ENCODE results near the gene SHC2. TPM values are rescaled to one million over a fixed set of nuclear protein-coding genes. Genes with fewer than 3 reads are reported as not detected.

The SHC2 gene
- total and polyA plus RNA-seq, 2 donors (not counting 3 experiments of a cell fraction or from before 2014, with no cell fraction given), result 7.5 to 11.8 TPM

DNA sequence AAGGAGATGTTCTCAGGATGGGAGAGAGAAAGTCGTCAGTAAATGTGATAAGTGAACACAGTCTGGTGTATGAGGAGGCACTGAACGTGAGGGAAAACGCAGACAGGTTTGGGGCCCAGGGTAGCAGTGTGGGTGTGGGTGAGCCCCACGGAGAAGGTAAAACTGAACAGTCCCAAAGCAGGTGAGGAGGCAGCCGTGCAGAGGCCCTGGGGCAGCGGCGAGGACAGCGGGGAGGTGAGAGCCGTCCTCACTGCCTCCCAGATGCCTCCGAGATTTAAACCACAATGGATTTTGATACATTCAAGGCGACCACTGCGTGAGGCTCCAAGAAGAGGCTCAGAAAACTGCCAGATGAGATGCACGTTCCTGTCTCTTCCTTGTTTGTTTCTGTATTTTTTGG lies 14.5 kb upstream of the SHC2 start:
- Histone ChIP-seq H3K27ac (ENCODE audit: insufficient read depth, low read depth, low read length) (no peak overlapping the region), H3K9me3 (replicated peaks; ENCODE audit: control insufficient read depth, insufficient read depth, low read length) (peaks cover 1% of the 10 kb centered on the region), H3K9me1 (replicated peaks; ENCODE audit: control insufficient read depth, extremely low read depth, insufficient read depth, low read length) (no peaks in the 10 kb centered on the region), H3K9ac (replicated peaks; ENCODE audit: extremely low read depth, insufficient read depth, low read length) (no peak overlapping the region), H3K79me2 (ENCODE audit: control insufficient read depth, insufficient read depth, low read length) (no peaks in the 10 kb centered on the region), H3K4me1 (ENCODE audit: control insufficient read depth, extremely low read depth, insufficient read depth, low read length) (no peaks in the 10 kb centered on the region), H3K4me2 (ENCODE audit: insufficient read depth, low read length) (no peak overlapping the region), H3K4me3 (replicated peaks in 1 of 3; ENCODE audit: insufficient read depth in 1 of 3, low read depth in 1 of 3, low read length in 3 of 3) (no peak overlapping the region), H2AFZ (ENCODE audit: low read depth, low read length) (no peak overlapping the region), H3K27me3 (ENCODE audit: control insufficient read depth in 2 of 2, insufficient read depth in 2 of 2, low read length in 2 of 2) (no peaks in the 10 kb centered on the region), H4K20me1 (replicated peaks; ENCODE audit: control insufficient read depth, extremely low read depth, insufficient read depth, low read length) (no peaks in the 10 kb centered on the region), H3K36me3 (ENCODE audit: control insufficient read depth in 2 of 2, extremely low read depth in 1 of 2, insufficient read depth in 2 of 2, low read length in 2 of 2) (no peaks in the 10 kb centered on the region)
- BruUV-seq (replicated peaks), result no TSS peak
- ChIA-PET POLR2A (no interaction called here), CTCF (no interaction called here)
- FAIRE-seq, result no peak
- TF ChIP-seq JUN (IDR thresholded peaks at IDR 0.05; ENCODE audit: borderline replicate concordance, insufficient read depth, insufficient read length, low read depth), result no peak
- DNase-seq (ENCODE audit: low read depth, low spot score), result no peak
- intact Hi-C loops (cut with micrococcal nuclease) (no loop called here), dilution Hi-C loops (cut with MboI; ENCODE audit: extremely low pct_ligation_motif_present, low sequenced_read_pairs) (no loop called here)

DNA sequence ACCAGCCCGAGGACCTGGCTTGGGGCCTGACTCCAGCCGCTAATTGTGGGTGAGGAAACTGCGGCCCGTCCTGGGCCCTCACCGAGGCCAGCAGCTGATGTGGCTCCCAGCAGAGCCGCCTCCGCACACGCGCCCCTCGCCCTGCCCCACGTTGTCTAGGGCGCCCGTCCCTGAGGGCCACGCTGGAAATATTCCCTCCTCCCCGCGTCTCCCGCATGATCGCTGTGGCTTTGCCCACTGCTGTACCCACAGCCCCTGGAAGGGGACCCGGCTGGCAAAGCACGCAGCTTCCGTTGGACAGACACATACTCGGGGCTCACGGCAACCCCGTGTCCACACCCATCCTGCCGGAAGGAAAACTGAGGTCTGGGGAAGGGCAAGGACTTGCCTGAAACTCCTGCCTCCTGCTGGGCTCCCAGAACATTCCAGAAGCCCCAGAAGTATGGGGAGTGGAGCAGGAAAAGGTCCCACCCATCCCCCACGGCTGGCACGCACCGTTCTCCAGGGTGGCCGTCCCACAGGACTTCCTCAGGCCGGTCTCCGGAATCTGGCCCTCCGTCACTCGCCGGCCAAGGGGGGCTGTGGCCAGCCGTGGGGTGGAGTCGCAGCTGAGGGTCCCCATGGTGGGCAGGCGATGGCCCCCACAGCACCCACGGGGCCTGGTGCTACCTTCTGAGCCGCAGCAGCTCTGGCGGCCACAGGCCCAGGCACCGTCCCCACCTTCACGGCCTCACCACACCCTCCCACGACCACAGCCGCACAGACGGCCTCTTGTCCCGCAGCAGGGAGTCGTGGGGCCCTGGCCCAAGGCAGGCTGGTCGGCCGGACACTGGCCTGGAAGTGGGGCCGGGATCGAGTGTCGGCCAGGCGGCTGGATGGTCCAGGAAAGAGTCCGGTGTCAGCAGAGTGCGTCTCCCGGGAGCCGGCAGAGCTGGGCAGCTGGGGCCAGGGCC lies 13.6 kb upstream of the SHC2 start:
- DNase-seq (ENCODE audit: low read depth, low spot score), result no peak

More for the DNA sequence above, 13.6 kb upstream of the SHC2 start:
- Histone ChIP-seq H3K27ac (ENCODE audit: insufficient read depth, low read depth, low read length) (no peak overlapping the region), H3K36me3 (ENCODE audit: control insufficient read depth in 2 of 2, extremely low read depth in 1 of 2, insufficient read depth in 2 of 2, low read length in 2 of 2) (no peaks in the 10 kb centered on the region), H3K4me1 (ENCODE audit: control insufficient read depth, extremely low read depth, insufficient read depth, low read length) (no peaks in the 10 kb centered on the region), H3K9ac (replicated peaks; ENCODE audit: extremely low read depth, insufficient read depth, low read length) (no peak overlapping the region), H3K9me1 (replicated peaks; ENCODE audit: control insufficient read depth, extremely low read depth, insufficient read depth, low read length) (no peaks in the 10 kb centered on the region), H3K9me3 (replicated peaks; ENCODE audit: control insufficient read depth, insufficient read depth, low read length) (no peaks in the 10 kb centered on the region), H2AFZ (ENCODE audit: low read depth, low read length) (no peak overlapping the region), H3K4me2 (ENCODE audit: insufficient read depth, low read length) (no peak overlapping the region), H4K20me1 (replicated peaks; ENCODE audit: control insufficient read depth, extremely low read depth, insufficient read depth, low read length) (no peaks in the 10 kb centered on the region), H3K4me3 (replicated peaks in 1 of 3; ENCODE audit: insufficient read depth in 1 of 3, low read depth in 1 of 3, low read length in 3 of 3) (no peak overlapping the region), H3K27me3 (ENCODE audit: control insufficient read depth in 2 of 2, insufficient read depth in 2 of 2, low read length in 2 of 2) (no peaks in the 10 kb centered on the region), H3K79me2 (ENCODE audit: control insufficient read depth, insufficient read depth, low read length) (no peaks in the 10 kb centered on the region)
- dilution Hi-C loops (cut with MboI; ENCODE audit: extremely low pct_ligation_motif_present, low sequenced_read_pairs) (no loop called here), intact Hi-C loops (cut with micrococcal nuclease) (no loop called here)
- CTCF ChIA-PET, result interaction anchor here (1.0 kb wide), 1 partner anchor 36 kb away, joined by 3 read pairs; no protein-coding TSS in a partner anchor
- BruUV-seq (replicated peaks), result no TSS peak
- POLR2A ChIA-PET, result no interaction called here
- TF ChIP-seq, protein P1, sequence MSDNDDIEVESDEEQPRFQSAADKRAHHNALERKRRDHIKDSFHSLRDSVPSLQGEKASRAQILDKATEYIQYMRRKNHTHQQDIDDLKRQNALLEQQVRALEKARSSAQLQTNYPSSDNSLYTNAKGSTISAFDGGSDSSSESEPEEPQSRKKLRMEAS (IDR thresholded peaks at IDR 0.05; ENCODE audit: insufficient read depth, insufficient read length), result no peak
- TF ChIP-seq, protein P2, sequence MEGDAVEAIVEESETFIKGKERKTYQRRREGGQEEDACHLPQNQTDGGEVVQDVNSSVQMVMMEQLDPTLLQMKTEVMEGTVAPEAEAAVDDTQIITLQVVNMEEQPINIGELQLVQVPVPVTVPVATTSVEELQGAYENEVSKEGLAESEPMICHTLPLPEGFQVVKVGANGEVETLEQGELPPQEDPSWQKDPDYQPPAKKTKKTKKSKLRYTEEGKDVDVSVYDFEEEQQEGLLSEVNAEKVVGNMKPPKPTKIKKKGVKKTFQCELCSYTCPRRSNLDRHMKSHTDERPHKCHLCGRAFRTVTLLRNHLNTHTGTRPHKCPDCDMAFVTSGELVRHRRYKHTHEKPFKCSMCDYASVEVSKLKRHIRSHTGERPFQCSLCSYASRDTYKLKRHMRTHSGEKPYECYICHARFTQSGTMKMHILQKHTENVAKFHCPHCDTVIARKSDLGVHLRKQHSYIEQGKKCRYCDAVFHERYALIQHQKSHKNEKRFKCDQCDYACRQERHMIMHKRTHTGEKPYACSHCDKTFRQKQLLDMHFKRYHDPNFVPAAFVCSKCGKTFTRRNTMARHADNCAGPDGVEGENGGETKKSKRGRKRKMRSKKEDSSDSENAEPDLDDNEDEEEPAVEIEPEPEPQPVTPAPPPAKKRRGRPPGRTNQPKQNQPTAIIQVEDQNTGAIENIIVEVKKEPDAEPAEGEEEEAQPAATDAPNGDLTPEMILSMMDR (IDR thresholded peaks at IDR 0.05; ENCODE audit: extremely low read depth in 1 of 2, insufficient read depth in 1 of 2, low read depth in 1 of 2, low read length in 2 of 2), result no peak
- TF ChIP-seq EZH2 (IDR thresholded peaks at IDR 0.05; ENCODE audit: borderline replicate concordance, low read depth, low read length, severe bottlenecking), result no peak
- FAIRE-seq, result no peak

Measured in endothelial cell of umbilical vein (primary cell).